GM21367 (cell line): ENCODE measurements around the gene GRIN2A.

Experiments used
- ATAC-seq: cut with Tn5 transposase; IDR thresholded peaks from one replicate; pipeline ENCODE4 v1.9.1; 2021; ENCODE audit not compliant: unreplicated experiment

The GRIN2A gene

DNA sequence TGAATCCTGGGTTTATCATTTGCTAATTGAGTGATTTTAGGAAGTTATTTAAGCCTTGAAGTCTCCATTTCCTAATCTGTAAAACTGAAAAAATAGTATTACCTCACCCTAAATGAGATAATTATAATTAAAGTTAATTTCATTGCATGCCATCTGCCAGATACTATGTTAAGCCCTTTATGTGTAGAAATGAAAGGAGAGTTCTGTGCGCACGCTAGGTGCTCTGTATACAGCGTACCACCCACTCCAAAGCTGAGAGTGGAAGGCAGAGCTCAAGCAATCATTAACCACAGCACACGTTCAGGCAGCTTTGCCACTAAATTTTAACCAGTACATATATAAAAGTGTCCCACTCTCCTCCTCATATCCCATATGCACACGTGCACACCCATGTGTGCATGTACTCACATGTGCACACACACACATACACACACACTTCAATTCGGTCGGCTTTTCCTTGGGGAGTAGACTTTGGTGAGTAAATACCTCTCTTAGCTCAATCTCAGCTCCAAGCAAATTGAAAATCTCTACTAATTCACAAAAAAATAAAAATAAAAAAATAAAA lies 204.8 kb downstream of the GRIN2A start:
- no peak for ATAC-seq

DNA sequence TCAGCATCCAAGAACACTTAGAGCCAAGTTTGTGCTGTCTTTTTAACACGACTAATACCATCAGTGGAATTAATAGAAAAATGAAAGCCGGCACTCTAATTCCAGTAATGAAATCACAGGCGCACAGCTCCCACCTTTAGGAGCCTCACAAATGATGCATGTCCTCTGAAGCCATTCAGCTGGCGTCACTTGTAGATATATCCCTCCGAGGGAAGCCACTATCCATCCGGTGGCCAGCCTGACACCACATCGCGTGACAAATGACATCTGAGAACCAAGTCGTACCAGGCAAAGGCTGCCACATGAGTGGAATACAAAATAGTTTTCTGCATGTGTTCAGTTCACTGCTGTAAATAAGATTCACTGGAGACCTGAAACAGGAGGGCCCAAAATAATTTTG lies 205.6 kb downstream of the GRIN2A start:
- no peak for ATAC-seq

DNA sequence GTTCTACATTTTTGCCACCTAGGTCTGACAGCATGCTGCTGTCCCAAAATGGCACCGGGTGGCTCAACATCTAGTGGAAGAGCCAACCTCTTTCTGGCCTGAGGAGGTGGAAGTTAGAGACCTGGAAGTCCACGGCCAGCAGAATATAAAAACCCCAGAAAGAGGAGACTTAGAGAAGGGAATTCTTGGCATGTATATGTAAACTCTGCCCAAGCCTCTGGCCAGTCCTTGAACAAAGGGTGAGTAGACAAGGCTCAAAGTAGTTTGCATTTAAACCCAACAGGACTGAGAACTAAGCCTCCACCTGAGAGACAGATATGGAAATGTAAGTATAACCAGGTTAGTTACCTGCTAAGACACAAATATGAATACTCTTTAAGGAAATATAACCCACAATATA lies 210.3 kb downstream of the GRIN2A start:
- no peak for ATAC-seq

DNA sequence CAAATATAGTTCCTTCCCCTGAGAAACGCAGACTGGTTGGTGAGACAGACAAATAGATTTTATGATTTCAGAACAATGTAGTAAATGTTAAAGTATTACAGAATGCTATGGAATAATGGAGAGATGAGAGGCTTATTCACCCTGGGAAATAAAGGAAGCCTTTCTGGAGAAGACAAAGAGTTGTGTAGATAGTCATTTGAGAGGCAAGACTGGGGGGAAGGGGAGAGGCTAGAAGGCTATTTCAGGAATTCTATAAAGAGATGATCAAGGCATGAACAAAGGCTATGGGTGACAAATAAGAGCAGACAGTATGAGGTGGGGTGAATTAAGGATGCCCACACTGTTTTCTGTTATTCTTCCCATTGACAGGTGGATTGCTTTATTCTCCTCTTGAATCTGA lies 211.4 kb downstream of the GRIN2A start:
- no peak for ATAC-seq

DNA sequence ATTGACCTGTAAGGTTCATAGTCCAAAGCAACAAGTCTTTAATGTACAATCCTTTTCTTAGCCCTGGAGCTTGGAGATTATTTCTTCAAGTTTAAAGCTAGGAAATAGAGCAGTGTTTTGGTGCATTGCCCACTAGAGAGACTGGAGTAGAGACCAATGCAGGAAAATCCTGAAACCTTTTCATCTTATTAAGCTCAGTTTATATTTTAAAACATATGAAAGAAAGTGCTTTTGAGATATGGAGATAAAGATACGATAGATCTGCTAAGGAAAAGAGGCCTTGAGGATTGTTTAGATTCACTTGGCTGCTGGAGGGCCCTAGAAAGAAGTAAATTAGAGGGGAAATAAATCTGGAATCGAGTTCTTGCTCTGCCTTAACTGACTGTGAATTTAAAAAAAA lies 212.0 kb downstream of the GRIN2A start:
- no peak for ATAC-seq

DNA sequence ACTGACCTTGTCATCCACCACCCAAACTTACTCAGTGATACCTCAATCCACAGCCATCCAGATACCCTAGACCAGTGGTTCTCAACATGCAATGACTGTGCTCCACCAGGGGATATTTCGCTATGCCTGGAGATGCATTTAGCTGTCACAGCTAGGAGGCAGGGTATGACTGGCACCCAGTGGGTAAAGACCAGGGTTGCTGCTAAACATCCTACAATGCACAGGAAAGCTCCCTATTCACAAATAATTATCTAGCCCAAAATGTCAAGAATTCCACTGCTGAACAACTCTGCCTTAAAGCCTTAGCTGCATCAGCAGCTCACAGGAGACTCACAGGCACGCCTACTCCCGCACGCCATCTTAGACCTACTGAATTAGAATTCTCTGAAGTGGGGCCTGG lies 212.6 kb downstream of the GRIN2A start:
- no peak for ATAC-seq

DNA sequence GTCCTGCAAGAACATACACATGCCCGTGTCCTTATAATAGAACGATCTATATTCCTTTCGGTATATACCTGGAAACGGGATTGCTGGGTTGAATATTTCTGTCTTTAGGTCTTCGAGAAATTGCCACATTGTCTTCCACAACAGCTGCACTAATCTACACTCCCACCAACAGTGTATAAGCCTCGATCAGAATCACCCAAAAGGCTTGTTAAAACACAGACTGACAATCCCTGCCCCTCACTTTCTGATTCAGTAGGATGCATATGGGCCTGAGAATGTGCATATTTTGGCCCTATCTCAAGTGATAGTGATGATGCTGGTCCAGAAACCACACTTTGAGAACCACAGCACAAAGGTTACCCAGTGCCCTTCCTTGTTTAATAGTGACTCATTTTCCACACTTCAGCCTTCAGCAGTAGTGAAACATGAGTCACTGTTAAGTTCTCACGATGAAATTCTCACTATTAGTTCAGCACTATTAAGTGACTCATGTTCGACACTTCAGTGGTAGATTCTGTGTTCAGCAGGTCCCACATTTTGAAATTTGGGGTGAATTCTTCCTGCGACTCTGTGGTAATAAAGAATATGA lies 215.6 kb downstream of the GRIN2A start:
- ATAC-seq: peak; percentile 89

DNA sequence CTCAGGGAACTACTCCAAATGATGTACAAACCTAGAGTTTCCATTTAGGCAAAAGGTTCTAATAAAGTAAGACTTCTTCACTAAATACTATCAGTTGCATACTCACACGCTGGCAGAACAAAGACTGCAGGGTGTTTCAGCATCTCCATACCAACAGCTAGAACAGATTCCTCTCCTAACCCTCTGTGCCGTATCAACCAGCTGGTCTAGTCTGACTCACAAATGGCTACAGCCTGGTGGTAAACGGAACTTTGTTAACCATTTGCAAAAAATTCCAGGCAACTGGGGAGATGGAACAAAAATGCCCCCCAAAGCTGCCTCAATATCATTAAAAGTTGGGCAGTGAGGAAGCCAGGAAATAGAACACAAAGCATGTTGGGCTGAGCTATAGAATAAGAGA lies 217.1 kb downstream of the GRIN2A start:
- no peak for ATAC-seq

DNA sequence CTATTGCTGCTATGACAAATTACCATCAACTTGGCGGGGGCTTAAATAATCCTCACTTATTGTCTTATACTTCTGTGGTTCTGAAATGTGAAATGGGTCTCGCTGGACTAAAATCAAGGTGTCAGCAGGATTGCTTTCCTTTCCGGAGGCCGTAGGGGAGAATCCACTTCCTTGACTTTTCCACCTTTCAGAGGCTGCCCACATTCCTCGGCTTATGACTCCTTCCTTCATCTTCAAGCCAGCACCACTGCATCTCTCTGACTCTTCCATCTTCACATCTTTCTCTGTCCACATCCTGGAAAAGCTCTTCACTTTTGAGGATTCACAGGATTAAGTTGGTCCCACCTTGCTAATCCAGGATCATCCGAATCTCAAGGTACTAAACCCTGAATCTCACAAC lies 217.8 kb downstream of the GRIN2A start:
- no peak for ATAC-seq

DNA sequence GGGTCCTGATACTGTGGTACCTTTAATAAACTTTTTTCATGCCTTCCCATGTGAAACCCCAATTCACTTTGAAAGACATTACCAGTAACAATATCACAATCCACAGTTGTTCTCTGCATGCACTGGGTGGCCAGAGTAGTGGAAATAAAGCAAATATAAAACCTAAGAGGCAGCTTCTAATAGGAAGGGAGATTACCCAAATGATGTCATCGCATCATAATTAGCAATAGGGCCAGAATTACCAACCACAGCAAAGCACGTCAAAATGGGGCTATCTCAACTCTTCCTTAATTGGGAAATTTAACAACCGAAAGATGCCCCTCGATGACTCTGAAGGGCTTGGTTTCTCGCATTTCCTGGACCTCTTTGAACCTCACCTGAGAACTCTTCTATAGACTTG lies 224.8 kb downstream of the GRIN2A start:
- ATAC-seq: no peak

DNA sequence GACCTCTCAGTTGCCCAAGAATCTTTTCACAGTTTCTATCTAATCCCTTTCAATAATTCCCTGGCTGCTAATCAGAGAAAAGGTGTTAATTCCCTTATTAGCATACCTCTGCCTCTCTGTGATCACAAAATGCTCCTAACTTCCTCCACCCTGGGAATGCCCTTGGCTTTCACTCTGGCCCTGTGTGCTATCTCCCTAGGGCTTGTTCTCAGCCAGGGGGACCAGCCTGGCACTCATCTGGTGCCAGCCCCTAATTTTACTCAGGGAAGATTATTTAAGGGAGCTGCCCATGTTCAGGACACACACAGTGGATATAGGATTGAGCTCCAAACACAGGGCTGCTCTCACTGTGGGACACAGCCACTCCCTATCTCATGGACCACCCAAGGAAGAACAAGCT lies 225.2 kb downstream of the GRIN2A start:
- no peak for ATAC-seq

DNA sequence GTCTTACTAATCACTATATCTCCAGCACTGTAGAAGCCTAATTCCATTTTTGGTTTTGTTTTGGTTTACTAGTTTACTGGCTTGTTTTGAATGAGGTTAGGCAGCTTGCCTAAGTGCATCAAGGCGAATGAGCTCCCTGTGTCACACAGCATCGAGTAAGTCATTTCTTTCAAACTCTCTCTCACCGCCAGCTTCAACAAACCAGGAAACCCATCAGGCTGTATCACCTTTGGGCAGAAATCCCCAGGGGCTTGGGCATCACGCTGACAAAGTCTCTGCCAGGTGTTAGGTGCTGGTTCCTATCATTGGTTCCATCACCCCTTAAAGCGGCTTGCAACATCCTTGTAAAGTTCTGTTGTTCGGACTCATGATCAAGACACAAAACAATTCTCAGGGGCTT lies 226.6 kb downstream of the GRIN2A start:
- ATAC-seq: no peak

DNA sequence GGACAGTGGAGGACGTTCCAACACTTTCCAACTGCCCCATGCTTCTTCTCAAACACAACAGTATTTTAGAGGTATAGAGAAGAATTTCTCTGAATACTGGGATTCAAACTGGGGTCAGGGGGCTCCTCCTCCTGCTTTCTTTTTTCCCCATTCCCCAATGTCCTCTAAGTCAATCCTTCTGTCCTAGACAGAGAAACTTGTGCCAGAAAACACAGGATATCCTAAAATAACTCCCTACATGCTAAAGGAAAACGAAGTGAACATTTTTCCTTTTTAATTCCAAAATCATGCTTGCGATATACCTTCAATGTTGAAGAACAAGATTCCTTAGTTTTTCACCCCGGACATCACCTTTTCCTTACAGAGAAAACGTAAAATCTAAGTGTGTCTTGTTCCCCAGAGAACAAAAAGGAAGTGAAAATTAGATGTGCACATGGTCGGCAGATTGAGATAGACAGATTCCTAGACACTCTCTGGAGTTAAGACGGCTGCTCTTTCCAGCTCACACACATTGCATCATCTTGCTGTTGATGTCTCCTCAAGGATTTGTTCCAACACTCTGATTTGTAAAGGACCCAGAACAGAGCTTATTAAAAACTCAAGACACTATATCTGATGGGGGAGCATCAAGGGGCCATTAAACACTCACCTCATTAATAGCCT lies 228.2 kb downstream of the GRIN2A start:
- no peak for ATAC-seq

DNA sequence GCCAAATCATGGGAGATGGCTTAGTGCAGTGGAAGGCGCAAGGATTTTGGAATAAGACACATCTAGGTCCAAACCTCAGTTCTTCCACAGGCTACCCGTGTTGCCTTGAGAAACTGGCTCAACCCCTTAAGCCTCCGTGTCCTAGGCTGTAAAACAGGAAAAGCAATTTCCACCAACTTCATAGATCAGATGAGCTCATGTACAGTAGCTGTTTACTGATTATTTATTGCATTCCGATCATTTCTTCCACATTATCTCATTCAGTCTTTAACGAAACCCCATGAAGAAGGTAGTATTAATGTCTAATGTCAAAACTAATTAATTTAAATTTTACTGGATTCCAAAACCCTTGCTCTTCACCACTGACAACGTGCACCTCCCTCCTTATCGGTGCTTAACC lies 231.6 kb downstream of the GRIN2A start:
- no peak for ATAC-seq

DNA sequence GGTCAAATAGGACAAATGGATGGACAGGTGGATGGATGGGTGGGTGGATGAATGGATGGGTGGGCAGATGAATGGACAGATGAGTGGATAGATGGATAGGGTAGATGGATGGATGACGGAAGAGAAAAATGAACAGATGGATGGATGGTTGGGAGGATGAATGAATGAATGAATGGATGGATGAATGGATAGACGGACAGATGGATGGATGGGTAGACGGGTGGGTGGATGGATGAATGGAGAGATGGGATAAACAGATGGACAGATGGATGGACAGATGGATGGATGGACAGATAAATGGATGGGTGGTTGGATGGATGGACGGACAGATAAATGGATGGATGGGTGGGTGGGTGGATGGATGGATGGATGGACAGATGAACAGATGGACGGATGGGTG lies 232.8 kb downstream of the GRIN2A start:
- no peak for ATAC-seq

DNA sequence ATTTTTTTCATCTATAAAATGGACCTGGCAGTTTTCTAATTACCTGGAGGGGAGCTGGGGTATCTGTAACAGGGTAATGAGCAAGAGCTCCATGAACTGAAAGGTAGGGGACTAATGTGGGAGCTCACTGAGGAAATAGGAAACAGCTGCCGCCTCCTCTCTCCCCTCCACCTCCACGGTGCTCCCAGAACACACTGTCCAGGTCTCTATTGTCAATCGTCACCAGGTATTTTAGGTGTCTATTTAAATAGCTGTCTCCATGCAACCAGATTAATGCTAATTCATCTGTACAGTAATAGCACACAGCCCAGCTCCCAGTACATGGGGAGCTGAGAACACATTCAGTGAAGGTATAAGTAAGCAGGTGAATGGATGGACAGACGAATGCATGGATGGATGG lies 233.3 kb downstream of the GRIN2A start:
- no peak for ATAC-seq

DNA sequence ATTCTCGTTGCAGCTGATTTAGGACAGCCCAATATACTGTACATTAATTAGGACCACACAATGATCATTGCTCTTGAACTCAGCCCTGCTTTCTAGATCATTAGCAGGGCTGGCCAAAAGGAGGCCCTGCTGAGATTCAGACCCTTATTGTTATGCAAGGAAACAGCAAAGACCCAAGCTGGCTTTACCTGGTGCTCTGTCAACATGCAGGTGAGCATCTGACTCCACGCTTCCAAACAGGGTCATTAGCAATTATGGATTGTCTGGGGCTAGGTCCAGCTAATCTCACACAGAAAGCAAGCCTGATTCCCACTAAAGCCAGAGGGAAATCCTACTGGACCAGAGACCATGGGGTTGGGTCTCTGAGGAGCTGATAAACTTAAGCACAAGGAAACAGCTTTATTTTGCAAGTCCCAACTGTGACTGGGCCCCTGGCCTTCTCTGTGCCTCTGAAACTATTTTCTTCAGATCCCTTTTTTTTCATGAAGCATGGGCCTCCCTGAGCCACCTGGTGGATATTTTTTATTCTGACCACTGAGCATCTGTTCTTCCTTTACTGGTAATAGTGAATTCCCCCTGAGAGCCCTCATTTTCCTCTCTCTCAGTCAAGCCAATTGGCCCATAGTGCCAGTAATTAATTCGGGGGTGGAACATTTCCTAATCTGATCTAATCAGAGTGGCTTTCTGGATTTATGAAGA lies 236.1 kb downstream of the GRIN2A start:
- ATAC-seq: no peak

DNA sequence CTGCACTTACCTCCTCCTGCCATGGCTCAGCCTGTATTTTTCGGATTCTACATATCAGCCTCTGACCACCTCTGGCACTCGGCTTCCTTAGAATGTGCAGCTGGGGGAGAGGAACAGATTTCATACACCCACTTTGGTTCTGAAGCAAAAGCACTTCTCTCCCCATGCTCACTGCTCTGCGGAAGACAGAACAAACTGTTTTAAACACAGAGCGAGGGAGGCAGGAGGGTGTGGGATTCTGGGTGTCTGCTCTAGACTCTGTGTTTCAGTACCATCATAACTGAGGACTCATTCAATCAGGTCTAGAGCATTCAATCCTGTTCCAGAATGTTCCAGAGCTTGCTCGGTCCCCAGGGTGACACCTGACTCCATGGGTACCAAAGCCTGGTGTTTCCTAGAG lies 239.1 kb downstream of the GRIN2A start:
- ATAC-seq: no peak

DNA sequence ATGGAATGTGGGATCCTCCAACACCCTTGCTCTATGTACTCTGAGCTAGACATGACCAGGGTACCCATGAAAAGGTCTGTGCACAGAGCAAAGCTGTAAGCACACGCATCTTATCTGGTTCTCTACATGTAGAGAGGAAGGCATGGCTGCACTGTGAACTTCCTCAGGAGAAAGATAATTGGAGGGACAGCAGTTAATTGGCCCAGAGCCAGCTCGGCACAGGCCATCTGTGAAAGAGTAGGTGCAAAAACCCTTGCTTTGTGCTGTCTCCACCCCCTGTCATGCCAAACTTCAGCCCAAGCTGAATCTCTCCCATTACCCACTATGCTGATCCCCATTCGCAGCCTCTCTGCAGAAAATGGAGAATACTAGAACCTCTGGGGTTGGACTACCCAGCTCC lies 241.0 kb downstream of the GRIN2A start:
- ATAC-seq: no peak

DNA sequence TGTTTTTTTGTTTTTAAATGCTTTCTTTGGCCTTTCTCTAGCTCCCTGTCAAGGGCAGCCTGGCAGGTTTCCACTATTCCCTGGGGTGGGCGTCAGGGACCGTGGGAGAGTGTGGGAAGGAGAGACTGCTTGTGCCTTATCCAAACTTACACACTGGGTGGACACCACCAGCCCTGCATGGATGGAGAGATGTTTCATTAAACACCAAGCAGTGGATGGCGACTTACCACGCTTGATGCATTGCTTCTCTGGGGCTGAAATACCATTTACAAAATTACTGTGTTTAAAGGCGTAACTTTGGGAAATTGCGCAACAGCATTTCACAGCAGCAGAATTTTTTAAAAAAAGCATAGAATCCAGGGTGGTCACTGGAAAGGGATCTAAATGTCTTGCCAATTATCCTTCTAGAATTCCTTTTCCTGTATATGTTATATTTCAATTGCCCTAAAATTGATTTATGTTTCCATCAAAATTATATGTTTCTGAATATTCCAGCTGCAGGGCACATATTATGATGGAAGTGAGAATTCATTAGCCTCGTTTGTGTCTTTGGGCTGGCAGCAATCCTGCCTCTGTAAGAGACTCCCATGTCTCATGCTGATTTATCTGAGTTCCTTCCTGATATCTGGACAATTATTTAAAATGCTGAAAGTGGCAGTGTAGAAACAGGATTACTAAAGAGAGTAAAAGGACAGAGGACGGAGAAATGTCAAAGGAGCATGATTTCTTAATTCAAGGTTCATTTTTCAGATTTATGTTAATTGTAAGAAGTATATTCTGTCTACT lies 247.3 kb downstream of the GRIN2A start:
- no peak for ATAC-seq

DNA sequence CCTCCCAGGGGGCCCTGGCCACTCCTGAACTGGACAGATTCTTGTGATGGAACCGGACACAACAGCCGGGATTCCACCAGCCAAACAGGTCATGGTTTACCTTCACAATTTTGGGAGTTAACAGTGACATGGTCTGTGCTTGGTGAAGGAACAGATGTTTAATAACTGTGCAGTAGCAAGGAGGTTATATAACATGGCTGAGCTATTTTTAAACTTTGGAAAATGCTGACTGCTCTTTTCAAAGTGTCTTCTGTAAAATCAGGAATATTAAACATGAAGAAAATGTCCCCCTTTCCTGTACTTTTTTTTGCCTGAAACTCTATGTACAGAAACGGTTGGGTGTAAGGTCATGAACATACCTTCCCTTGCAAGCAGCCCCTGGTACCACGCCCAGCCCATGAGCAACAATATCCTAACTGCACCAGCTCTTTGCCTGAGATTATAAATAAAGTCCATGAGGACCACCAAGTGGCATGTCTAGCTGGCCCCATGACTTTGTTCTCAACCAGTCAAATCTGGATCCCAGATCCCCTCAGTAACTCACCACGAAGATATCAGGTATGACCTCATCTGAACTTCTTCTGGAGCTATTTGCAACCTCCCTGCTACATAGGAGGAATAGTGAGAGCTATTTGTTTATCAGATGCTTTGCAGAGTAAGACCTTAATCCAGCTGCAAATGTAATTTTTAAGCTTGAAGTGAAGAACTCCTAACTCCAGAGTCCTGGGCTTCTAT lies 249.1 kb downstream of the GRIN2A start:
- ATAC-seq: no peak
